GM18870 (cell line): ENCODE measurements around the gene TSN.

Experiments used
- ATAC-seq: cut with Tn5 transposase; IDR thresholded peaks from one replicate; pipeline ENCODE4 v1.9.1; 2021; ENCODE audit warnings: moderate library complexity; ENCODE audit not compliant: unreplicated experiment

TSN gene

GRCh38 chr2:121741450-121741849, 14.0 kb upstream of the TSN start:
- ATAC-seq, result no peak

GRCh38 chr2:121746071-121746578, 9.3 kb upstream of the TSN start:
- ATAC-seq, result no peak

DNA sequence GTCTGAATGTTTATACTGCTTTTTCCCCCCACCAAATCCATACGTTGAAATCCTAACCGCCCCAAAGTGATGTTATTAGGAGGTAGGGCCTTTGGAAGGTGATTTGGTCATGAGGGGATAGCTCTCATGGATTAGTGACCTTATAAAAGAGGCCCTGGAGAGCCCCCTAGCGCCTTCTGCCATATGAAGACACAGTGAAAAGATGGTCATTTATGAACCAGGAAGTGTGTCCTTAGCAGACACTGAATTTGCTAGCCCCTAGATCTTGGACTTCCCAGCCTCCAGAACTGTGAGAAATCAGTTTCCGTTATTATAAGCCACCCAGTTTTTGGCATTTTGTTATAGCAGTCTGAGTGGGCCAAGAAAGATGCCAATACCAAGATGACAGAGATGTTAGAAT, 7.2 kb upstream of the TSN start:
- no peak for ATAC-seq

DNA sequence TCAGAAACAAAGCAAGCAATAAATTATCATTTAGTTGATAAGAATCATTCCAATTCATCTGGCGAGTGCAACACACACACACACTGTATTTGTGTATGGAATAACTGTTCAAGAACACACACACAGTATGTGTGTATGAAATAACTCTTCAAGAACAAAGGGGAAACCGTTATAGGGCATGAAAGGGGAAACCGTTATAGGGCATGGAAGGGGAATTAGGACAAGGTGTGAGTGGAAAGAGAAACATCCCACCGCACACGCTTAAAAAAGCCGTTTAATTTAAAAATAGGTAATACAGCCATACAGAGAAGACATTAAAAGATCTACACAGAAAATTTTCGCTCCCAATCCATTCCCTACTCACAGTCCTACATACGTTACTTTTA, 607 bp upstream of the TSN start:
- peak; percentile 14 for ATAC-seq

GRCh38 chr2:121764681-121765228, 9.3 kb downstream of the TSN start:
- no peak for ATAC-seq

- ATAC-seq, result no peak
Observed at GRCh38 chr2:121766624-121767023, 11.2 kb downstream of the TSN start.

DNA sequence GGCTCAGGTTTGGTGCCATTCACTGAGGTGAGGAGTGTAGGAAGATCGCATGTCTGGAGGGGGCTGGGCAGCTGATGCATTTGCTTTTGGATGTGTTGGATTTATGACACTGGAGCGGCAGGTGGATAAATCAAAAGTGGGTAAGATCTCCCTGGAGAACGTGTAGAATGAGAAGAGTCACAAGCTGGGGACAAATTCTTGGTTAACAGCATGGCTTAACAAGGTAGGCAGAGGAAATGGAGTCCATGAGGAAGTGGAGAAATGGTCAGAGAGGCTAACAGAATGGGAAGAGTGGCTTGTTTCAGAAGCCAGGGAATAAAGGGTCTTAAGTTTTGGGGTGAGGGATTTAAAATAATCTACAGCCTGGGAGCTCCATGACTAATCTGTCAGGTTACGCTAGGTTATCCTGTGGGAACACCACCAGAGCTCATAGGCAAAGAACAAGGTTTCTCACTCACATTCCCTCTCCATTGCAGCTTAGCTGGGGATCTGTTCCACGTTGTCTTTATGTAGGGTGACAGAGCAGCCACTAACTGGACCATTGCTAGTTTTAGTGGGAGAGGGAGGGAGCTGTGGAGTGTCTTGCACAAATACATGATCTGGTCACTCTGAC, 12.8 kb downstream of the TSN start:
- ATAC-seq, result no peak

- no peak for ATAC-seq
Observed at GRCh38 chr2:121771976-121772742, 16.7 kb downstream of the TSN start.

- no peak for ATAC-seq
Observed at GRCh38 chr2:121774235-121774634, 18.8 kb downstream of the TSN start.

GRCh38 chr2:121776361-121776760, 20.9 kb downstream of the TSN start:
- no peak for ATAC-seq

- ATAC-seq, result no peak
Observed at GRCh38 chr2:121776885-121777698, 21.6 kb downstream of the TSN start.

GRCh38 chr2:121777699-121778058, 22.2 kb downstream of the TSN start:
- ATAC-seq, result no peak

GRCh38 chr2:121778741-121779487, 23.5 kb downstream of the TSN start:
- ATAC-seq, result no peak

GRCh38 chr2:121783180-121783579, 27.7 kb downstream of the TSN start:
- ATAC-seq, result no peak

DNA sequence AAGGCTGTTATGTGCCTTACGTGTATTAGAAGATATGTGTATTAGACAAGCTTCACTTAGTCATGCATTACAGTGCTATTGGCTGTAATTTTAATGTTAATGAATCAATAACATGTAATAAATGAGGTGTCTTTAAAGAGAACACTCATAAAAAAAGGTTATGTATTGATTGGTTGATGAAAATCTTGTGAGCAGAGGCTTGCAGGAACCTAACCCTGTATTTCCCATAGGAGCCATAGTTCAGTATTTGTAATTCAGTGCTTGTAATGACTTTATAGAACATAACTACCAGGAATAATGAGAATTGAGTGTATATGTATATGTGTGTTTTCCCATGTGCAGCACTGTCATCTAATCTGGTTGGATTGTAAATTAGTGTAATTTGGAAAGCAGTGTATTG, 33.2 kb downstream of the TSN start:
- ATAC-seq, result no peak

DNA sequence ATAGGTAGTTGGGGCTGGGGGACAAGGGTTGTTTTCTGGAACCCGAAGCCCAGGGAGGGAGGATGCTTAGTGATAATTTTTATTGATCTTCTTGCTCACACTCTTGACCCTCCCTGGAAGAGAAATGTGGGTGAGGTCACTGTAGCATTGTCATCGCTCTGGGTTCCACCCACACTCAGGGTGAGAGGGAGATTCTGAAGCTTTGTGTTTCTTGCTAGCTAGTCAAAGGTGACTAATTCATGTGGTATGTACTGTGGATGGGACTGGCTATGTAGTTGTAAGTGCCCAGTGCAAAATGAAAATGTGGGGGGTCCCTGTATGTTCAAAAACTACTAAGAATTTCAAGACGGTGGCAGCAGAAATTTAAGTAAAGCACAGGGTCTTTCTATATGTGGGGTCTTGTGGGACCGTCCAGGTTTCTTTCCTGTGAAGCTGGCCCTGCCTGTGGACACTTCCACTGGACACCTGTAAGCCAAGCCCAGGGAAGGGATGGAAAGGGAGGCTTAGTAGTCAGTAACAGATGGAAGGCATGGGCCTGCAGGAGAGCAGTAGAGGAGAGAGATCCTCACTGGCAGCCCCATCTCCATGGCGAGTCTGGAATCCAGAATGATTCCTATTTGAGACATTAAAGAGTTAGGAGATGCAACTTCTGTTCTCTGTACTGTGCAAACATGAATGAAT, 35.0 kb downstream of the TSN start:
- ATAC-seq, result no peak

- no peak for ATAC-seq
Observed at GRCh38 chr2:121791290-121791689, 35.8 kb downstream of the TSN start.

GRCh38 chr2:121791801-121792221, 36.4 kb downstream of the TSN start:
- no peak for ATAC-seq

GRCh38 chr2:121793816-121794215, 38.4 kb downstream of the TSN start:
- no peak for ATAC-seq

GRCh38 chr2:121794233-121794632, 38.8 kb downstream of the TSN start:
- ATAC-seq, result no peak
